Iris pigment epithelial cell (primary cell): Measurements from ENCODE around the gene CRIP1.

ENCODE experiments used
- DNase-seq: peaks from one replicate; pipeline ENCODE4 v3.0.0-alpha.2; 2011; ENCODE audit warnings: low read depth

CRIP1 gene

GRCh38 chr14:105533391-105533790 lies 46.7 kb downstream of the CRIP1 start:
- no peak for DNase-seq

- DNase-seq = no peak
These were observed 47.3 kb downstream of the CRIP1 start for GRCh38 chr14:105533811-105534498.

- DNase-seq = no peak
These were observed 47.9 kb downstream of the CRIP1 start for GRCh38 chr14:105534586-105534985.

GRCh38 chr14:105536051-105536450 lies 49.4 kb downstream of the CRIP1 start:
- no peak for DNase-seq

GRCh38 chr14:105536691-105537579 lies 50.2 kb downstream of the CRIP1 start:
- no peak for DNase-seq

- no peak for DNase-seq
These were observed 51.1 kb downstream of the CRIP1 start for GRCh38 chr14:105537580-105538474.
